Epithelial cell of esophagus (primary cell): Measurements from ENCODE around the gene TSC2.

Experiments used
- DNase-seq: peaks from one replicate; pipeline ENCODE4 v3.0.0; 2010; ENCODE audit warnings: low read depth
- H3K4me3 ChIP-seq: 2 replicates; pipeline ENCODE4 v1.5.1; 2011; ENCODE audit warnings: mild to moderate bottlenecking, low read length, control low read depth
- TF ChIP-seq, protein P1 (sequence below): IDR thresholded peaks from 2 replicates; pipeline ENCODE4 v1.5.1; 2011; ENCODE audit warnings: low read depth, mild to moderate bottlenecking, low read length, control low read depth, inconsistent platforms; ENCODE audit not compliant: insufficient read depth; ENCODE audit errors: missing control alignments

Gene TSC2

DNA sequence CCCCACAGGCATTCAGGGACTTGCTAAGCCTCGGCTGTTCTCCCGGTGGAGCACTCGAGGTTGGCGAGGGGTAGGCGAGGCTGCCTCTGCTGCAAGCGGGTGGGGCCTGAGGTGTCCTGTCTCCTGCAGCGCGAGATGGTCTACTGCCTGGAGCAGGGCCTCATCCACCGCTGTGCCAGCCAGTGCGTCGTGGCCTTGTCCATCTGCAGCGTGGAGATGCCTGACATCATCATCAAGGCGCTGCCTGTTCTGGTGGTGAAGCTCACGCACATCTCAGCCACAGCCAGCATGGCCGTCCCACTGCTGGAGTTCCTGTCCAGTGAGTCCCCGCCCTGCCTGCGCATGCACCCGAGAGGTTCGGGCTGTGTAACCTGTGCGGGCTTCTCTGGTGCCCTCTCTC, 26.3 kb downstream of the TSC2 start:
- H3K4me3 ChIP-seq = no peak overlapping the region
- TF ChIP-seq, protein P1, sequence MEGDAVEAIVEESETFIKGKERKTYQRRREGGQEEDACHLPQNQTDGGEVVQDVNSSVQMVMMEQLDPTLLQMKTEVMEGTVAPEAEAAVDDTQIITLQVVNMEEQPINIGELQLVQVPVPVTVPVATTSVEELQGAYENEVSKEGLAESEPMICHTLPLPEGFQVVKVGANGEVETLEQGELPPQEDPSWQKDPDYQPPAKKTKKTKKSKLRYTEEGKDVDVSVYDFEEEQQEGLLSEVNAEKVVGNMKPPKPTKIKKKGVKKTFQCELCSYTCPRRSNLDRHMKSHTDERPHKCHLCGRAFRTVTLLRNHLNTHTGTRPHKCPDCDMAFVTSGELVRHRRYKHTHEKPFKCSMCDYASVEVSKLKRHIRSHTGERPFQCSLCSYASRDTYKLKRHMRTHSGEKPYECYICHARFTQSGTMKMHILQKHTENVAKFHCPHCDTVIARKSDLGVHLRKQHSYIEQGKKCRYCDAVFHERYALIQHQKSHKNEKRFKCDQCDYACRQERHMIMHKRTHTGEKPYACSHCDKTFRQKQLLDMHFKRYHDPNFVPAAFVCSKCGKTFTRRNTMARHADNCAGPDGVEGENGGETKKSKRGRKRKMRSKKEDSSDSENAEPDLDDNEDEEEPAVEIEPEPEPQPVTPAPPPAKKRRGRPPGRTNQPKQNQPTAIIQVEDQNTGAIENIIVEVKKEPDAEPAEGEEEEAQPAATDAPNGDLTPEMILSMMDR = no peak
- DNase-seq = no peak

DNA sequence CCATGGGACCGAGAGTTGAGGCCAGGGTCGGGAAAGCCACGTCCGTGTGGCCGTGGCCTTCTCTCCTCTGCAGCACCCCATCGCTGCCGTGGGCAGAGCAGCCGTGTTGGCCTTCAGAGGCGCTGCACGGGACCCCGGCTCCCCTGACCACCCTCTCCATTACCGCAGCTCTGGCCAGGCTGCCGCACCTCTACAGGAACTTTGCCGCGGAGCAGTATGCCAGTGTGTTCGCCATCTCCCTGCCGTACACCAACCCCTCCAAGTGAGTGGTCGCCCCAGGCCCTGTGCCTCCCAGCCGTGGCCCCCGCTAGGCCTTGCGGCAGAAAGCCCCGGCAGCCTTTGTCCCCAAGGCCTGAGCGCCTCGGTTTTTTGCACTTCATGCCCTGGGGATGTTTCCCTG, 27.8 kb downstream of the TSC2 start:
- TF ChIP-seq, protein P1 = no peak
- DNase-seq = no peak
- no peak overlapping the region for H3K4me3 ChIP-seq

DNA sequence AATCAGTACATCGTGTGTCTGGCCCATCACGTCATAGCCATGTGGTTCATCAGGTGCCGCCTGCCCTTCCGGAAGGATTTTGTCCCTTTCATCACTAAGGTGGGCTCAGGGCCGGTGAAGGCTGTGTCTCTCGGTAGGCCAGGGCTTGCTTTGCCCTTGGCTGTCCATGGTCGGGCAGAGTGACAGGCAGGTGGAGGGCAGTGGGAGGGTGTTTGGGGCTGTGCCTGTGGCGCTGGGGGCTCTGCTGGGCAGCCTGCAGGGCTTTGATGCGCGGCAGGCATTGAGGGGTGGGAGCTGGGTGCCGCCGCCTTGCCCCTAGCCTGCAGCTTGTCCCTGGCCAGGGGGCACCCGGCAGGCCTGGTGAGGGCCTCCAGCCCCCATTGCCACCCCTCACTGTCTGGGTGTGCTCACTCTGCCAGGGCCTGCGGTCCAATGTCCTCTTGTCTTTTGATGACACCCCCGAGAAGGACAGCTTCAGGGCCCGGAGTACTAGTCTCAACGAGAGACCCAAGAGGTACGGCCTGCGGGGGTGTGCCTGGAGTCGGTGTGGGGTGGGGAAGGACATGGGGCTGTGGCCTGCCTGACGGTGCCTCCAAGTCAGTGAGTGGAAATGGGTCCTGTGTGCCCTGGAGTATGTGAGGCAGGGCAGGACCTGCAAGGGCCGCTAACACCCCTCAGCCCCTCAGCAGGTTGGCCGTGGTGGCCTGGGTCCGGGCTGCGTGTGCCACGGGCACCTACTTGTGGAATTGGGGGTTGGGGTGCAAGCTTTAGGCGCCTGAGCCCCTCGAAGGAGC, 28.5 kb downstream of the TSC2 start:
- TF ChIP-seq, protein P1 = no peak
- no peak overlapping the region for H3K4me3 ChIP-seq
- DNase-seq = no peak

- TF ChIP-seq, protein P1 = no peak
- H3K4me3 ChIP-seq = no peak overlapping the region
- DNase-seq = no peak
Measured at GRCh38 chr16:2077016-2077415, 29.2 kb downstream of the TSC2 start.

DNA sequence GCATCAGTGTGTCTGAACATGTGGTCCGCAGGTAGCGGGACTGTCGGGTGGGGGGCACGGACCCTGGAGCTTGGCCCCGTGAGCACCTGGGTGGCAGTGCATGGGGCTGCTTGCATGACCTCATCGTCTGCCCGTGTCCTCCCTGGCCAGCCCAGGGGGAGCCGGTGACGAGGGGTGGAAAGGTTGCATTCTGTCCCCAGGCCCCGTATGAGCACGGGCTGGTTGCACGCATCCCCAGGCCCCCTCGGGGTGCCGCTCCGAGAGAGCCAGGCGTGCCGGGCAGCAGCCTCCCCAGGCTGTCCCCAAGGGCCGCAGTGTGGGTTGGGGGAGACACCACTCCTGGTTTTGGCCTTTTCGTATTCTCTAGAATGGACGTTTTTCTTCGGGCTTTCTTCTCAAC, 29.9 kb downstream of the TSC2 start:
- DNase-seq = no peak
- H3K4me3 ChIP-seq = no peak overlapping the region
- TF ChIP-seq, protein P1 = no peak

DNA sequence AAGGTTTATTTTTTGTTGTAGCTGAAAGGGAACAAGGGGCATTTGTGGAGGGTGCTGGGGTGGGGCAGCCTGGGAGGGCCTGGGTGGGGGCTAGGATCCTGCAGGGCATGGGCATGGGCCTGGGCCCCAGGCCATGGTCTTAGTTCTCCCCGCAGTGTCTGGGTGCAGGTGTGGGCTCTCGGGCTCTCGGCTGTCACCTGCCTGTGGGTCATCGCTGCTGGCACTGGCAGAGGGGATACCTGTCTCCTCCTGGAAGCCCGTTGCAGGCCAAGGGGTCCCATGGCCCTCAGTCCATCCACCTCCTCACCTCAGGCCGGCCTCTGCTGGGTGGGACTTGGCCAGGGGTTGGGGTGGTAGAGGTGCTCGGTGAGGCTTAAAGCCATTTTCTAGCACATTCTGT, 30.3 kb downstream of the TSC2 start:
- TF ChIP-seq, protein P1 = no peak
- no peak overlapping the region for H3K4me3 ChIP-seq
- DNase-seq = no peak

DNA sequence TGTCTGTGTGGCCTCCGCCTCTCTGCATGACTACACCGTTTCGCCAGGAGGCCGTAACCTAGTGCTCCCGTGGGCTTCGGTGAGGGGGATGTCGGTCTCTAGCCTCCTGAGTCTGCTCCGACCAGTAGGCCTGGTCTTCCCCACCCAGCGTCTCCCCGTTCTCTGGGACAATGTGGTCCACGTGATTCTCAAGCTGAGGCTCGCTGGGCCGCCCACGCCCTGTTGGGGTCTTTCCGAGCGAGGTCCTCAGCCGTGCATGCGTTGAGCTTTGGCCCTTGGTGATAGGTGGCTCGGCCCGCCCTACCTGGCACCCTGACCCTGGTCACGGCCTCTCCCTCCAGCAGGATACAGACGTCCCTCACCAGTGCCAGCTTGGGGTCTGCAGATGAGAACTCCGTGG, 30.9 kb downstream of the TSC2 start:
- TF ChIP-seq, protein P1 = no peak
- no peak overlapping the region for H3K4me3 ChIP-seq

More for the DNA sequence above, 30.9 kb downstream of the TSC2 start:
- DNase-seq = no peak
